Motor neuron (in vitro differentiated cells): ENCODE results near the gene PCDHGB5. TPM values are rescaled to one million over a fixed set of nuclear protein-coding genes. Genes with fewer than 3 reads are reported as not detected.
A peak's percentile ranks its signal among the peaks of the same experiment; 100 is the strongest.
"Not testable (repeated sequence)": the region's sequence is repeated elsewhere in the genome, so short reads cannot be mapped to it uniquely, and the experiment has no call there.

Experiments
- ATAC-seq, 8 experiments: fragments of 200-7000 bp; cut with Tn5 transposase; replicated peaks in 6 of 8; 2 replicates each; pipeline ENCODE4 v1.8.0; 2021; ENCODE audit warnings: mild to moderate bottlenecking in 8 of 8, moderate library complexity in 8 of 8
- H3K27ac ChIP-seq, 2 donors: fragments of 250-450 bp; sonication (Bioruptor Pico); 2 replicates each; pipeline ENCODE4 v1.9.0; 2021; ENCODE audit warnings: antibody characterized with exemption in 2 of 2, mild to moderate bottlenecking in 2 of 2, moderate library complexity in 1 of 2
- H3K4me1 ChIP-seq, 2 donors: fragments of 250-450 bp; sonication (Bioruptor Pico); replicated peaks in 1 of 2; 2 replicates each; pipeline ENCODE4 v1.6.1; 2021; ENCODE audit warnings: antibody characterized with exemption in 2 of 2, mild to moderate bottlenecking in 2 of 2, moderate library complexity in 1 of 2
- H3K4me3 ChIP-seq, 5 donors: fragments of 250-450 bp; sonication (Bioruptor Pico); 2 replicates each; pipeline ENCODE4 v1.9.0; 2021; ENCODE audit warnings: antibody characterized with exemption in 5 of 5, mild to moderate bottlenecking in 5 of 5, moderate library complexity in 4 of 5
- WGBS, 10 experiments: fragments of 450-650 bp; shearing (Covaris generic); methylation state at CpG; one replicate each; pipeline ENCODE4 v1.0.0; 2022; 5-methylcytosine and 5-hydroxymethylcytosine counted together
- in situ Hi-C, 9 experiments: fragments of 400-800 bp; cut with MboI; loops; one replicate each; pipeline ENCODE4 v1.15.0; 2021; ENCODE audit warnings: low sequenced_read_pairs in 9 of 9, low pct_unique_long_range_greater_than_20kb in 2 of 9; ENCODE audit not compliant: unreplicated experiment in 9 of 9
- total RNA-seq, 8 experiments: library from RNA; unstranded; fragments of 300-600 nt; gene quantifications; 2 replicates each; pipeline versions ENCODE4 v1.2.3 to v1.2.4, GENCODE V29; 2022

PCDHGB5 gene
- total RNA-seq, 8 experiments from 2014 or later: 0.05 to 11.4 (median 0.83) TPM

DNA sequence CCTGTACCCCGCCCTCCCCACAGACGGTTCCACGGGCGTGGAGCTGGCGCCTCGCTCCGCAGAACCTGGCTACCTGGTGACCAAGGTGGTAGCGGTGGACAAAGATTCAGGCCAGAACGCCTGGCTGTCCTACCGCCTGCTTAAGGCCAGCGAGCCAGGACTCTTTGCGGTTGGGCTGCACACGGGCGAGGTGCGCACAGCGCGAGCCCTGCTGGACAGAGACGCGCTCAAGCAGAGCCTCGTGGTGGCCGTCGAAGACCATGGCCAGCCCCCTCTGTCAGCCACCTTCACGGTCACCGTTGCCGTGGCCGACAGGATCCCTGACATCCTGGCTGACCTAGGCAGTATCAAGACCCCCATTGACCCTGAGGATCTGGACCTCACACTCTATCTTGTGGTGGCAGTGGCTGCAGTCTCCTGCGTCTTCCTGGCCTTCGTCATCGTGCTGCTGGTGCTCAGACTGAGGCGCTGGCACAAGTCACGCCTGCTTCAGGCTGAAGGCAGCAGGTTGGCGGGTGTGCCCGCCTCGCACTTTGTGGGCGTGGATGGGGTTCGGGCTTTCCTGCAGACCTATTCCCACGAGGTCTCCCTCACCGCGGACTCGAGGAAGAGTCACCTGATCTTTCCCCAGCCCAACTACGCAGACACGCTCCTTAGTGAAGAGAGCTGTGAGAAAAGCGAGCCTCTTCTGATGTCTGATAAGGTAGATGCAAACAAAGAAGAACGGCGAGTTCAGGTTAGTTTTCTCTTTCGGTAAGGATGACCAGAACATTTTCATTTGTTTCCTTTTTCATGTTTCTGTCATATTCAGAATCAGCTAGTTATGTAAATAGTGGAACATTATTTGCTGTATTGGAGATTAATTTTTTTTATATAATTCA, 31.5 kb upstream of the PCDHGB5 start:
- WGBS, 10 experiments: 29 to 96% (median 88%) methylated on average over 5 to 20 of the region's 46 CpGs
- no peak for ATAC-seq
- in situ Hi-C loops: no loop called here
- Histone ChIP-seq H3K4me1 (no peaks in the 10 kb centered on the region), H3K4me3 (no peak overlapping the region), H3K27ac (no peak overlapping the region)

GRCh38 chr5:141369994-141370848, 27.5 kb upstream of the PCDHGB5 start, which contains the start of gene PCDHGB3:
Gene PCDHGB3, plus strand, starts transcription at chr5:141370242. Its CDS starts 153 bp downstream, at chr5:141370395.
- peak in 3 of 8 experiments; percentile 48 to 99 (median 83) for ATAC-seq
- WGBS, 10 experiments: 3 to 90% (median 85%) methylated on average over 7 to 22 of the region's 32 CpGs
- H3K4me3 ChIP-seq: no peak within 1 kb of the TSS
- in situ Hi-C loops: no loop called here
- H3K27ac ChIP-seq: no peak within 1 kb of the TSS
- H3K4me1 ChIP-seq: no peaks in the 10 kb centered on the region

- in situ Hi-C loops: no loop called here
- Histone ChIP-seq H3K4me1 (no peaks in the 10 kb centered on the region), H3K4me3 (no peak overlapping the region), H3K27ac (no peak overlapping the region)
- WGBS, 10 experiments: 27 to 100% (median 86%) methylated on average over 3 to 24 of the region's 69 CpGs; no CpG with 5 or more reads in 2 of the 10 experiments
- ATAC-seq: no peak
Measured at GRCh38 chr5:141371572-141372475, 25.9 kb upstream of the PCDHGB5 start.

DNA sequence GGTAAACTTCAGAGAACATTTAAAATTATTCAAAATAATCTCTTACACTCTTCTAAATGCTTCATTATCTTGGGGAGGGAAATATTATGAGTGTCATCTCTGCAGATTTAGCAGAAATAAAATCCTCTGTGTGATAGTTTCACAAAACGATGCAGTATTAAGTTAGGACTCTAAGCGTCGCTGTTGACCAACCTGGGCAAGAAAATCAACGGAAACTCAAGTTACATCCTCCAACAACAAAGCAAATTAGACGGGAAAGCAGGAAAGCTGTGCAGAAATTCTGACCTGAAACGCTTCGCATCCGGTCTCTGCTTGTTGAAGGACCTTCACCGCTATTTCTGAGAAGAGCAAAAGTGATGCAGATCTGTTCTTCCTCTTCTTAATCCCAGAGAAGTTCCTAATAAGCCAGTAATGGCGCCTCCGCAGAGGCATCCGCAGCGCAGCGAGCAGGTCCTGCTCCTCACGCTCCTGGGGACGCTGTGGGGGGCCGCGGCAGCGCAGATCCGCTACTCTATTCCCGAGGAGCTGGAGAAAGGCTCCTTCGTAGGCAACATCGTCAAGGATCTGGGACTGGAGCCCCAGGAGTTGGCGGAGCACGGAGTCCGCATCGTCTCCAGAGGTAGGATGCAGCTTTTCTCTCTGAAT, 24.0 kb upstream of the PCDHGB5 start, which contains the start of gene PCDHGA6:
Gene PCDHGA6 (plus strand): TSS at position 219 of the 645 bp plus-strand sequence. CDS start 193 bp downstream, at position 412.
- Histone ChIP-seq H3K4me3 (no peak within 1 kb of the TSS), H3K27ac (no peak within 1 kb of the TSS), H3K4me1 (no peaks in the 10 kb centered on the region)
- ATAC-seq: peak in 1 of 8 experiments; percentile 46
- WGBS, 10 experiments: 0 to 97% (median 86%) methylated on average over 1 to 25 of the region's 27 CpGs; no CpG with 5 or more reads in 1 of the 10 experiments
- in situ Hi-C loops: no loop called here

- Histone ChIP-seq H3K27ac (no peak overlapping the region), H3K4me1 (no peaks in the 10 kb centered on the region), H3K4me3 (no peak overlapping the region)
- WGBS, 10 experiments: 0 to 95% (median 70%) methylated on average over 1 to 10 of the region's 14 CpGs; no CpG with 5 or more reads in 1 of the 10 experiments
- no peak for ATAC-seq
- in situ Hi-C loops: no loop called here
Measured at GRCh38 chr5:141374627-141375026, 23.1 kb upstream of the PCDHGB5 start.

DNA sequence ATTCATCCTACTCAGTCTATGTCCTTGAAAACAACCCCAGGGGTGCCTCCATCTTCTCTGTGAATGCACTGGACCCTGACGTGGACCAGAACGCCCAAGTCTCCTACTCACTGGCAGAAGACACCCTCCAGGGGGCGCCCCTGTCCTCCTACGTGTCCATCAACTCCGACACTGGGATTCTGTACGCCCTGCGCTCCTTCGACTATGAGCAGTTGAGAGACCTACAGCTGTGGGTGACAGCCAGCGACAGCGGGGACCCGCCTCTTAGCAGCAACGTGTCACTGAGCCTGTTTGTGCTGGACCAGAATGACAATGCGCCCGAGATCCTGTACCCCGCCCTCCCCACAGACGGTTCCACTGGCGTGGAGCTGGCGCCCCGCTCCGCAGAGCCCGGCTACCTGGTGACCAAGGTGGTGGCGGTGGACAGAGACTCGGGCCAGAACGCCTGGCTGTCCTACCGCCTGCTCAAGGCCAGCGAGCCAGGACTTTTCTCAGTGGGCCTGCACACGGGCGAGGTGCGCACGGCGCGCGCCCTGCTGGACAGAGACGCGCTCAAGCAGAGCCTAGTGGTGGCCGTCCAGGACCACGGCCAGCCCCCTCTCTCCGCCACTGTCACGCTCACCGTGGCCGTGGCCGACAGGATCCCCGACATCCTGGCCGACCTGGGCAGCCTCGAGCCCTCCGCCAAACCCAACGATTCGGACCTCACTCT, 22.1 kb upstream of the PCDHGB5 start:
- H3K27ac ChIP-seq, H3K4me1 ChIP-seq, in situ Hi-C loops, ATAC-seq, H3K4me3 ChIP-seq: not testable (repeated sequence)
- 0 to 91% (median 50%) methylated on average over 1 to 7 of the region's 48 CpGs; no CpG with 5 or more reads in 6 of the 10 experiments for WGBS, 10 experiments

GRCh38 chr5:141382469-141383294, 15.1 kb upstream of the PCDHGB5 start, which contains the start of gene PCDHGA7:
Gene PCDHGA7, plus strand, starts transcription at chr5:141382742. Its CDS starts 158 bp downstream, at chr5:141382900.
- peak in 2 of 8 experiments; percentile 47 to 64 for ATAC-seq
- in situ Hi-C loops: no loop called here
- H3K27ac ChIP-seq: no peak within 1 kb of the TSS
- H3K4me1 ChIP-seq: no peaks in the 10 kb centered on the region
- H3K4me3 ChIP-seq: no peak within 1 kb of the TSS
- WGBS, 10 experiments: 24 to 94% (median 72%) methylated on average over 1 to 17 of the region's 37 CpGs

DNA sequence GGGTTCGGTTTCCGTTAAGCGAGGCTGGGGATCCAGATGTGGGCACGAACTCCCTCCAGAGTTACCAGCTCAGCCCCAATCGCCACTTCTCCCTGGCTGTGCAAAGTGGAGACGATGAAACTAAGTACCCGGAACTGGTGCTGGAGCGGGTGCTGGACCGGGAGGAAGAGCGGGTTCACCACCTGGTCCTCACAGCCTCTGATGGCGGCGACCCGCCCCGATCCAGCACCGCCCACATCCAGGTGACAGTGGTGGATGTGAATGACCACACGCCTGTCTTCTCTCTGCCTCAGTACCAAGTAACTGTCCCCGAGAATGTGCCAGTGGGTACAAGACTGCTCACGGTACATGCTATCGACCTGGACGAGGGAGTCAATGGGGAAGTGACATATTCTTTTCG, 14.4 kb upstream of the PCDHGB5 start:
- ATAC-seq: no peak
- no peak overlapping the region for H3K4me3 ChIP-seq
- no peaks in the 10 kb centered on the region for H3K4me1 ChIP-seq
- 34 to 95% (median 80%) methylated on average over 1 to 16 of the region's 21 CpGs; no CpG with 5 or more reads in 3 of the 10 experiments for WGBS, 10 experiments
- H3K27ac ChIP-seq: no peak overlapping the region
- in situ Hi-C loops: no loop called here

DNA sequence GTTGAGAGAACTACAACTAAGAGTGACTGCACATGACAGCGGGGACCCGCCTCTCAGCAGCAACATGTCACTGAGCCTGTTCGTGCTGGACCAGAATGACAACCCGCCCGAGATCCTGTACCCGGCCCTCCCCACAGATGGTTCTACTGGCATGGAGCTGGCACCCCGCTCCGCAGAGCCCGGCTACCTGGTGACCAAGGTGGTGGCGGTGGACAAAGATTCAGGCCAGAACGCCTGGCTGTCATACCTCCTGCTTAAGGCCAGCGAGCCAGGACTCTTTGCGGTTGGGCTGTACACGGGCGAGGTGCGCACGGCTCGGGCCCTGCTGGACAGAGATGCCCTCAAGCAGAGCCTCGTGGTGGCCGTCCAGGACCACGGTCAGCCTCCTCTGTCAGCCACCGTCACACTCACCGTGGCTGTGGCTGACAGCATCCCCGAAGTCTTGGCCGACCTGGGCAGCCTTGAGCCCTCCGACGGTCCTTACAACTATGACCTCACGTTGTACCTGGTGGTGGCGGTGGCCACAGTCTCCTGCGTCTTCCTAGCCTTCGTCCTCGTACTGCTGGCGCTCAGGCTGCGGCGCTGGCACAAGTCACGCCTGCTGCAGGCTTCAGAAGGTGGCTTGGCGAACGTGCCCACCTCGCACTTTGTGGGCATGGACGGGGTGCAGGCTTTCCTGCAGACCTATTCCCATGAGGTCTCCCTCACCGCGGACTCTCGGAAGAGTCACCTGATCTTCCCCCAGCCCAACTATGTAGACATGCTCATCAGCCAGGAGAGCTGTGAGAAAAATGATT, 13.1 kb upstream of the PCDHGB5 start:
- Histone ChIP-seq H3K4me3 (no peak overlapping the region), H3K4me1 (no peaks in the 10 kb centered on the region), H3K27ac (no peak overlapping the region)
- WGBS, 10 experiments: 5 to 97% (median 86%) methylated on average over 3 to 23 of the region's 43 CpGs; no CpG with 5 or more reads in 4 of the 10 experiments
- in situ Hi-C loops: no loop called here
- no peak for ATAC-seq
